ENCODE measurements around the gene TRAF7.
"Not testable (repeated sequence)": the region's sequence is repeated elsewhere in the genome, so short reads cannot be mapped to it uniquely, and the experiment has no call there.

- not testable (repeated sequence) for TF ChIP-seq CTCF, POLR2A (IDR thresholded peaks at IDR 0.05)
These were observed 20.5 kb upstream of the TRAF7 start for GRCh38 chr16:2135071-2135470.

All from Peyer's patch (tissue), 4 donors.